ENCODE results near the gene DPH6. TPM values are rescaled to one million over a fixed set of nuclear protein-coding genes. Genes with fewer than 3 reads are reported as not detected.

DPH6 gene
- total RNA-seq, 6 experiments from 2014 or later = 5.5 to 12.8 (median 6.9) TPM

DNA sequence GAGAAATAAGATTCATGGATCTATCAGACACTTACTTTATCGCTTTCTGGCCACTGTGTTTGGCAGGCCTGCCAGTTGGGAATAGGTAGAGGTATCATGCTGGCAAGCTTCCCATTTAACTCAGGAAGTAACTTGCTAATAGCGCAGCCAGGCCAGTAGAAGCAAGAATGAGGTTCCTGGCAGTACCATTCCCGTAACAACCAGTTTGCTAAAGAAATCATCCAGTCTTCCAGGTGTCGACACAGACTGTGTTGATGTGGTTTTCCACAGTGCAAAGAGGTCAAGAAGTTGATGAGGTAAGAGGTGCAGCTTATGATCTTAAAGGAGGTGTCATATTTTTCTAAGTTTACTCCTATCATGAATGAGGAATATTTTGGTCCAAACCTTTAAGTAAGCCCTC, 46.2 kb downstream of the DPH6 start:
- H3K4me3 ChIP-seq = no peak overlapping the region

DNA sequence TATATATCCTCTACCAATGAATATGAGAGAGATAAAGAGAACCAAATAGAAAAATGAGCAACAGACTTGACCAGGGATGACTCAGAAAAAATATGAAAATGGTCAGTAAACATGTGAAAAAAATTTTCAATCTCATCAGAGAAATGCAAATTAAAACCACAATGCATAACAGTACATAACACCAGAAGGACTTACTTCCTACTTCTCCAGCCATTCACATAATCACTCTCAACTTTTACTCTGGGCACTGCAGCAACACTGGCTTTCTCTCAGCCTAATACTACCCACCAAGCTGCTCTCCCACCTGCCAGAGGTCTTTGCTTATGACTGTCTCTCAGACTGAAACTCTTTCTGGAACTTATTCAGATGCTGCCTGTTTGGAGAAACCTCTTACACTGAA, 49.4 kb downstream of the DPH6 start:
- H3K27me3 ChIP-seq = no peaks in the 10 kb centered on the region
- no peaks in the 10 kb centered on the region for H3K36me3 ChIP-seq
- no peaks in the 10 kb centered on the region for H3K9me3 ChIP-seq
- H3K4me1 ChIP-seq = no peaks in the 10 kb centered on the region
- H3K4me3 ChIP-seq = no peak overlapping the region
- intact Hi-C loops (cut with DNase I) = no loop called here
- TF ChIP-seq, protein P1, sequence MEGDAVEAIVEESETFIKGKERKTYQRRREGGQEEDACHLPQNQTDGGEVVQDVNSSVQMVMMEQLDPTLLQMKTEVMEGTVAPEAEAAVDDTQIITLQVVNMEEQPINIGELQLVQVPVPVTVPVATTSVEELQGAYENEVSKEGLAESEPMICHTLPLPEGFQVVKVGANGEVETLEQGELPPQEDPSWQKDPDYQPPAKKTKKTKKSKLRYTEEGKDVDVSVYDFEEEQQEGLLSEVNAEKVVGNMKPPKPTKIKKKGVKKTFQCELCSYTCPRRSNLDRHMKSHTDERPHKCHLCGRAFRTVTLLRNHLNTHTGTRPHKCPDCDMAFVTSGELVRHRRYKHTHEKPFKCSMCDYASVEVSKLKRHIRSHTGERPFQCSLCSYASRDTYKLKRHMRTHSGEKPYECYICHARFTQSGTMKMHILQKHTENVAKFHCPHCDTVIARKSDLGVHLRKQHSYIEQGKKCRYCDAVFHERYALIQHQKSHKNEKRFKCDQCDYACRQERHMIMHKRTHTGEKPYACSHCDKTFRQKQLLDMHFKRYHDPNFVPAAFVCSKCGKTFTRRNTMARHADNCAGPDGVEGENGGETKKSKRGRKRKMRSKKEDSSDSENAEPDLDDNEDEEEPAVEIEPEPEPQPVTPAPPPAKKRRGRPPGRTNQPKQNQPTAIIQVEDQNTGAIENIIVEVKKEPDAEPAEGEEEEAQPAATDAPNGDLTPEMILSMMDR (IDR thresholded peaks at IDR 0.05) = no peak
- TF ChIP-seq POLR2A (IDR thresholded peaks at IDR 0.05) = no peak
- ATAC-seq = no peak
- no peak for DNase-seq
- no peak overlapping the region for H3K27ac ChIP-seq

More for the DNA sequence above, 46.2 kb downstream of the DPH6 start:
- Histone ChIP-seq H3K27ac (no peak overlapping the region), H3K4me1 (no peaks in the 10 kb centered on the region), H3K36me3 (no peaks in the 10 kb centered on the region), H3K9me3 (no peaks in the 10 kb centered on the region), H3K27me3 (no peaks in the 10 kb centered on the region)
- DNase-seq (no peak), ATAC-seq (no peak)
- TF ChIP-seq POLR2A (IDR thresholded peaks at IDR 0.05) = no peak
- TF ChIP-seq, protein P1 (IDR thresholded peaks at IDR 0.05) = no peak
- intact Hi-C loops (cut with DNase I) = no loop called here
- WGBS (ENCODE audit: insufficient coverage, low coverage, low lambda C conversion rate, missing lambda C conversion rate) = 89% methylated on average over 4 of the region's 4 CpGs

DNA sequence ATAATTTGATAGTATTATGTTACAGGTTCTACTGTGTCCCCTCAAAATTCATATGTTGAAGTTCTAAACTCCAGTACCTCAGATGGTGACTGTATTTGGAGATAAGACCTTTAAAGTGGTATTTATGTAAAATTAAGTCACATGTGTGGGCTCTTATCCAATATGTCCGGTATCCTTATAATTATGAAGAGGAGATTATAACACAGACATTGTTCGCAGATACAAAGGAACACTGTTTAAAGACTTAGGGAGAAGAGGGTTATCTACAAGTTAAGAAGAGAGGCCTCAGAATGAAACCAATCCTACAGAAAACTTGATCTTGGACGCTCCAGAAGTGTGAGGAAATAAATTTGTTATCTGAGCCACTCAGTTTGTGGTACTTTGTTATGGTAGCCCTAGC, 50.9 kb downstream of the DPH6 start:
- Histone ChIP-seq H3K4me3 (no peak overlapping the region), H3K4me1 (no peaks in the 10 kb centered on the region), H3K27me3 (no peaks in the 10 kb centered on the region), H3K36me3 (no peaks in the 10 kb centered on the region), H3K9me3 (no peaks in the 10 kb centered on the region), H3K27ac (no peak overlapping the region)
- ATAC-seq = no peak
- WGBS (ENCODE audit: insufficient coverage, low coverage, low lambda C conversion rate, missing lambda C conversion rate) = 86% methylated on average over 3 of the region's 3 CpGs
- TF ChIP-seq, protein P1 (IDR thresholded peaks at IDR 0.05) = no peak
- TF ChIP-seq POLR2A (IDR thresholded peaks at IDR 0.05) = no peak
- no peak for DNase-seq
- intact Hi-C loops (cut with DNase I) = no loop called here

DNA sequence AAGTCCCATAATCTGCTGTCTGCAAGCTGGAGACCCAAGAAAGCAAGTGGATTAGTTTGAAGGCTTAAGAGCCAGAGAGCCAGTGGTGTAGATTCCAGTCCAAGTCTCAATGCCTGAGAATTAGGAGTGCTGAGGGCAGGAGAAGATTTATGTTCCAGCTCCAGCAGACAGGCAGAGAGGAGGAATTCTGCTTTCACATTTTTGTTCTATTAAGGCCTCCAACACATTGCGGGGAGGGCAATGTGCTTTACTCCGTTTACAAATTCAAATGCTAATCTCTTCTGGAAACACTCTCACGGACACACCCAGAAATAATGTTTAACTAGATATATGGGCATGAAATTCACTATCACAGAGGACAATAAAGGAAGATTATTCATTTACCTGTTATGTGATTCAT, 54.0 kb downstream of the DPH6 start:
- DNase-seq (no peak), ATAC-seq (no peak)
- no peak overlapping the region for H3K4me3 ChIP-seq
- intact Hi-C loops (cut with DNase I) = no loop called here
- H3K27me3 ChIP-seq = no peaks in the 10 kb centered on the region
- no peak overlapping the region for H3K27ac ChIP-seq
- H3K4me1 ChIP-seq = no peaks in the 10 kb centered on the region
- H3K9me3 ChIP-seq = no peaks in the 10 kb centered on the region
- no peaks in the 10 kb centered on the region for H3K36me3 ChIP-seq
- TF ChIP-seq, protein P1 (IDR thresholded peaks at IDR 0.05) = no peak
- no peak for TF ChIP-seq POLR2A (IDR thresholded peaks at IDR 0.05)
- WGBS (ENCODE audit: insufficient coverage, low coverage, low lambda C conversion rate, missing lambda C conversion rate) = 63% methylated on average over 3 of the region's 3 CpGs

DNA sequence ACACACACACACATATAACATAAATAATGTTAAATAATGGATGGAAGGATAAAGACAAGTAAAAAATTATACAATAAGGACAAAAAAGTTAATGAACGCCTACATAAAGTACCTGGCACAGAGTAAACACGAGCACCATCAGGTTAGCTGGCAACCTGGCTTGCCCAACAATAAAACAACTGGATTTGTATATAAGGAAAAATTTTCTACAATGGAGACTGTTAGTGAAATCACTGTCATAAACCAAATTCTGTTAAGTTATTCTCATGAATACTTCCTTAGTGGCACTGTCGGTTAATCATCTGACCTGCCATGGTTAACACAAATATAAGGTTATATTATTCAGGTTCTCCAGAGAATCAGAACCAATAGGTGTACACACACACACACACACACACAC, 54.8 kb downstream of the DPH6 start:
- H3K4me3 ChIP-seq = no peak overlapping the region
- no peaks in the 10 kb centered on the region for H3K27me3 ChIP-seq
- no peak for TF ChIP-seq POLR2A (IDR thresholded peaks at IDR 0.05)
- TF ChIP-seq, protein P1 (IDR thresholded peaks at IDR 0.05) = no peak
- WGBS (ENCODE audit: insufficient coverage, low coverage, low lambda C conversion rate, missing lambda C conversion rate) = 94% methylated on average over 3 of the region's 3 CpGs
- H3K36me3 ChIP-seq = no peaks in the 10 kb centered on the region
- ATAC-seq (no peak), DNase-seq (no peak)
- intact Hi-C loops (cut with DNase I) = no loop called here
- no peaks in the 10 kb centered on the region for H3K9me3 ChIP-seq
- no peaks in the 10 kb centered on the region for H3K4me1 ChIP-seq
- no peak overlapping the region for H3K27ac ChIP-seq
